Activated naive CD8-positive, alpha-beta T cell (primary cell): ENCODE measurements around the gene ARFGAP2.
"Not testable (repeated sequence)": the region's sequence is repeated elsewhere in the genome, so short reads cannot be mapped to it uniquely, and the experiment has no call there.

ENCODE experiments used
- H3K27ac Mint-ChIP-seq: one replicate; pipeline ENCODE4 v1.8.0; 2021; ENCODE audit warnings: mixed read lengths
- H3K27me3 Mint-ChIP-seq: one replicate; pipeline ENCODE4 v1.8.0; 2021; ENCODE audit warnings: mixed read lengths
- H3K36me3 Mint-ChIP-seq: one replicate; pipeline ENCODE4 v1.8.0; 2021; ENCODE audit warnings: mixed read lengths
- H3K4me1 Mint-ChIP-seq: one replicate; pipeline ENCODE4 v1.8.0; 2021; ENCODE audit warnings: low read depth, mixed read lengths
- H3K4me3 Mint-ChIP-seq: one replicate; pipeline ENCODE4 v1.8.0; 2021; ENCODE audit warnings: mild to moderate bottlenecking, mixed read lengths
- H3K9me3 Mint-ChIP-seq: one replicate; pipeline ENCODE4 v1.8.0; 2021; ENCODE audit warnings: low read depth, mixed read lengths

Gene ARFGAP2

DNA sequence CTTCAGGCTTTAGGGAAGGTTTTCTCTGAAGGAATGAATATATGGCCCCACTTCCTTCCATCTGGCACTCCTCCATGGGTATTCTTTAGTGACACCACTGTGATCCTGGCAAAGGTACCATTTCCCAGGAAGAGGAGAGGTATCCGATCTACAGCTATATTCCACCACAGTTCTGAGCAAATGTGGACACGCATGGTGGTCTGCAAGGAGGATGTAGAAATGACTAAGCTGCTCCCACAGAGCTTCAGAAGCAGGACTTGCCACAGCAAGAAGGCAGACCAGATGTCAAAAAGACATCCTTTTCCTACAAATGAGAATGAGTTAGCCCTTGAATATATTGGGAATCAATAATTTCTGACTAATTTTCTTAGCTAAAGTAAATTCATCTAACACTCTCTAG is 45.5 kb downstream of the ARFGAP2 start:
- Mint-ChIP-seq H3K27me3 (no peaks in the 10 kb centered on the region), H3K4me3 (no peak overlapping the region), H3K9me3 (no peaks in the 10 kb centered on the region), H3K36me3 (no peaks in the 10 kb centered on the region), H3K4me1 (no peaks in the 10 kb centered on the region), H3K27ac (no peak overlapping the region)

DNA sequence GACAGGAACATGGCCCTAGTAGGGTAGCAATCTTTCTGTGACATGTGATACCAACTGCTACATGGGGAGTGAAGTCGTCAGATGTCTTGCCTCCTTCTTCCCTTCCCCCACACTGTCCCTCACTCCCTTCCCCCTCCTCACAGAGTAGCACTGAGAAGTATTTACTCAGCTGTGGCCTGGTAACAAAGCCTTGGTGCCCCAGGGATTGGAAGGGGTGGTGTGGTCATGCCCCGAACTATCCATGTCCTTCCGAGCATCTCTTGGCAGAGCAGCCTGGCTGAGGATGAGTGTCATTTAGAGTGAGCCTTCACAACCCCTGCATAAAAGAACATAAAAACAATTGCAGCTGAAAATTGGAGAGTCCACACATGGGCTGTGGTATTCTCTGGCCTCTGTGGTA is 46.1 kb downstream of the ARFGAP2 start:
- H3K4me3 Mint-ChIP-seq = no peak overlapping the region
- no peaks in the 10 kb centered on the region for H3K4me1 Mint-ChIP-seq
- H3K9me3 Mint-ChIP-seq = no peaks in the 10 kb centered on the region
- H3K27ac Mint-ChIP-seq = no peak overlapping the region
- no peaks in the 10 kb centered on the region for H3K27me3 Mint-ChIP-seq
- H3K36me3 Mint-ChIP-seq = no peaks in the 10 kb centered on the region

DNA sequence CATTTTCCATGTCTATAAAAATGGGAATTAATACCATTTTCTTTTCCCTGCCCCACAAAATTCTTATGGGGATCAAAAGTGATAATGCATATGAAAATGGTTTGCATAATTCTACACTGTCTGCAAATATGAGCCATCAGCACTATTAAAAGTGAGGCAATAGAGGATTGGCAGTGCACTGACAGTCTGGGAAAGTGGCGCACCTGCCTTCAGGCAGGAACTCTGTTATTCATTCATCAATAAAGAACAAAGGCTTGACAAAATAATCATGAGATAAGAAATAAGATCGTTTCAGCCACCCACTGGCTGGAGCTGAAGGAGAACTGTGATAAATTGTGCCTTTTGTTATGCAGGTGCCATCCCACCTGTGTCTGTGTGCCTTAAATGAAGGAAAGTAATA is 49.5 kb downstream of the ARFGAP2 start:
- Mint-ChIP-seq H3K4me1 (no peaks in the 10 kb centered on the region), H3K36me3 (peaks cover 2% of the 10 kb centered on the region), H3K4me3 (no peak overlapping the region), H3K9me3 (no peaks in the 10 kb centered on the region), H3K27me3 (no peaks in the 10 kb centered on the region), H3K27ac (no peak overlapping the region)

DNA sequence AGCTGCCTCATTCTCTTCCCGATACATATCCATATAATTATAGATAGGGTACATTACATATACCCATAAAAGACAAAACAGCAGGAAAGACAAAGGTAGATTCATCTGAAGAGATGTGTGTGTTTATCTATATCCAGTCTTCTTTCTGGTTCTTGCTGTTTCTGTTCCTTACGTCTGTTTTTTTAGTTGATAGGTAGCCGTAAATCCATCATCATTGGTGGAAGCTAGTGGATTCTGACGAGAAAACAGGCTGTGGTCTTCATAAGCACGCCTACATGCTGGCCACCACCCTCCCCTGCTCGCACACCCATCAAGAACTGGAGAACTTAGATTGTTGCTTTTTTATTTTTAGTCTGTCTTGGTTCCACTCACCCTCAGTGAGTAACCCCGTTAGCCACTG is 51.6 kb downstream of the ARFGAP2 start:
- Mint-ChIP-seq H3K27ac (no peak overlapping the region), H3K9me3 (no peaks in the 10 kb centered on the region), H3K4me3 (no peak overlapping the region), H3K27me3 (no peaks in the 10 kb centered on the region), H3K4me1 (no peaks in the 10 kb centered on the region), H3K36me3 (peaks cover 2% of the 10 kb centered on the region)

DNA sequence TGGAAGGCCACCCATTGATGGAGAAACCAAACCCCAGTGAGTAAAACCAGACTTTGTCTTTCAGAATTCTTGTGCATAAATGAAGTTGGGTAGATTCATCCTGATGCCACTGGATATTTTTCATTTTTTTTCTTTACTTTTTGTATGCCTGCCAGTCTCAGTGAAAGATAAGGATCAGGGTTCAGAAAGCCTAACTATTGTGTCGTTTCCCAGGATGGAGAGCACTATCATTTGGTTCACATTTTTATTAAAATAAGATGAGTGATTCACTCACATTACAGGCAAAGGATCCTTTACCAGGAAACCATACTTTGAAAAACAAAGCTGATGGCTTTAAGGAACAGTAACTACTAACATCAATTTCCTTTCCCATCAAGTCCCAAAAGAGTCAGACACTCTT is 52.0 kb downstream of the ARFGAP2 start:
- H3K27ac Mint-ChIP-seq = no peak overlapping the region
- no peaks in the 10 kb centered on the region for H3K27me3 Mint-ChIP-seq
- H3K4me3 Mint-ChIP-seq = no peak overlapping the region
- H3K4me1 Mint-ChIP-seq = no peaks in the 10 kb centered on the region
- peaks cover 2% of the 10 kb centered on the region for H3K36me3 Mint-ChIP-seq
- no peaks in the 10 kb centered on the region for H3K9me3 Mint-ChIP-seq

DNA sequence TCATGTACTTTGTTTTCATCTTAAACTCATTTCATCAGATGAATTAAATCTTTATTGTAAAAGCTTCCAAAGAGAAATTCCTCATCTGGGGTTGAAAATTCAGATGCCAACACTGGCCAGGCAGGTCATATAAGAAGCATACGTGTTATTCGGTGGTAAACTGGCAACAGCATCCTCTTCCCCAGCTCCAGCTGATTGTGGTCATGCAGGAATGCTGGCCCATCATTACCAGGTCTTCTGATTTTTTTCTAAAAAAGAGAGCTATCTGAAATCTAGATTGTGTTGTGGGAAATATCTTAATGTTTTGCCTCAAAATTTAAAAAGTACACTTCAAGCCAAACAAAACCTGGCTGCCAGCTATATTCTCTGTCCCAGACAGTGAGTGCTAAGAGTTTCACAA is 53.6 kb downstream of the ARFGAP2 start:
- Mint-ChIP-seq H3K4me1 (peaks cover 3% of the 10 kb centered on the region), H3K27ac (no peak overlapping the region), H3K36me3 (peaks cover 2% of the 10 kb centered on the region), H3K4me3 (no peak overlapping the region), H3K9me3 (no peaks in the 10 kb centered on the region), H3K27me3 (no peaks in the 10 kb centered on the region)

DNA sequence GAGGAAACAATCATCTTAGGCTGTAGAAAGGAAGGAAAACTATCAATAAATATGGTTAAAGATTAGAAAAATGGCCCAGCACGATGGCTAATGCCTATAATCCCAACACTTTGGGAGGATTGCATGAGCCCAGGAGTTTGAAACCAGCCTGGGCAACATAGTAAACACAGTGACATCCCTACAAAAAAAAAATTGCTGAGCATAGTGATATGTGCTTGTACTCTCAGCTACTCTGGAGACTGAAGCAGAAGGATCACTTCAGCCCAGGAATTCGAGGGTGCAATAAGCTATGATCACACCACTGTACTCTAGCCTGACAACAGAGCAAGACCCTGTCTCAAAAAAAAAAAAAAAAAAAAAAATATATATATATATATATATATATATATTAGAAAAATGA is 54.9 kb downstream of the ARFGAP2 start:
- H3K27ac Mint-ChIP-seq = no peak overlapping the region
- no peaks in the 10 kb centered on the region for H3K9me3 Mint-ChIP-seq

DNA sequence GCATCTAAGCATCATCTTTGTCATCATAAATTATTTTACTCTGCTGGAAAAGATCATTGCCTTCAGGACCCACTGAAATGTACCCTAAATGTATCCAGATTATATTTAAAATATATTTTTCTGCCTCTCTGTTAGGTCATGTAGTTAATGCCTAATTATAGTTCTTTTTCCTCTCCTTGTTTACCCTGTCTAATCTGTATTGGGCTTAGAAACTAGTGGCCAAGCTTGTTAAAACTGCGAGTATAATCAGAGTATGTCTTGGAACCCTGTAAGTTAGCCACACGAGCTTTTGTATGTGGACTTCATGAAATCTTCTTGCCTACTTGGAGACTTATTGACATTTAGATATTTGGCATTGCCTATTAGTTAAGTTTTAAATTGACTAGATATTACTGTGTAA is 55.6 kb downstream of the ARFGAP2 start:
- Mint-ChIP-seq H3K36me3 (peaks cover 2% of the 10 kb centered on the region), H3K27me3 (no peaks in the 10 kb centered on the region), H3K27ac (no peak overlapping the region), H3K4me3 (no peak overlapping the region), H3K4me1 (peaks cover 3% of the 10 kb centered on the region), H3K9me3 (no peaks in the 10 kb centered on the region)

More for the DNA sequence above, 54.9 kb downstream of the ARFGAP2 start:
- Mint-ChIP-seq H3K4me3 (no peak overlapping the region), H3K36me3 (peaks cover 2% of the 10 kb centered on the region), H3K4me1 (peaks cover 3% of the 10 kb centered on the region), H3K27me3 (no peaks in the 10 kb centered on the region)

DNA sequence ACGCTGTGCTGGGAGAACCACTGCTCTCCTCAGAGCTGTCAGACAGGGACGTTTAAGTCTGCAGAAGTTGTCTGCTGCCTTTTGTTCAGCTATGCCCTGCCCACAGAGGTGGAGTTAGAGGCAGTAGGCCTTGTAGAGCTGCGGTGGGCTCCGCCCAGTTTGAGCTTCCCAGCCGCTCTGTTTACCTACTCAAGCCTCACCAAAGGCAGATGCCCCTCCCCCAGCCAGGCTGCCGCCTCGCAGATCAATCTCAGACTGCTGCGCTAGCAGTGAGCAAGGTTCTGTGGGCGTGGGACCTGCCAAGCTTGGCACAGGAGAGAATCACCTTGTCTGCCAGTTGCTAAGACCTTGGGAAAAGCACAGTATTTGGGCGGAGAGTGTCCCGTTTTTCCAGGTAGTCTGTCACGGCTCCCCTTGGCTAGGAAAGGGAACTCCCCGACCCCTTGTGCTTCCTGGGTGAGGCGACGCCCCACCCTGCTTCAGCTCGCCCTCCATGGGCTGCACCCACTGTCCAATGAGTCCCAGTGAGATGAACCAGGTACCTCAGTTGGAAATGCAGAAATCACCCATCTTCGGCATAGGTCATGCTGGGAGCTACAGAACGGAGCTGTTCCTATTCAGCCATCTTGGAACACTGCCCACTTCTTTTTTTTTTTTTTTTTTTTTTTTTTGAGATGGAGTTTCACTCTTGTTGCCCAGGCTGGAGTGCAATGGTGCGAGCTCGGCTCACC is 57.6 kb downstream of the ARFGAP2 start:
- not testable (repeated sequence) for H3K4me3 Mint-ChIP-seq, H3K27me3 Mint-ChIP-seq, H3K27ac Mint-ChIP-seq, H3K36me3 Mint-ChIP-seq, H3K4me1 Mint-ChIP-seq, H3K9me3 Mint-ChIP-seq
